WTC11 (cell line): ENCODE measurements around the gene ARHGAP15. TPM values are rescaled to one million over a fixed set of nuclear protein-coding genes. Genes with fewer than 3 reads are reported as not detected.

Experiments used
- ATAC-seq: fragments of 200-7000 bp; cut with Tn5 transposase; 2 replicates; pipeline ENCODE4 v1.10.0; 2021; ENCODE audit warnings: mild to moderate bottlenecking, moderate library complexity
- CTCF ChIA-PET: fragments of 300-600 bp; sonication (Branson Sonifier 250); formaldehyde crosslinking; loops from one replicate; lab custom pipeline; 2021; ENCODE audit warnings: antibody characterized with exemption; lab: Charles Lee
- POLR2A ChIA-PET: fragments of 350-600 bp; sonication (Branson Sonifier 250); formaldehyde crosslinking; loops from one replicate; lab custom pipeline; 2021; ENCODE audit warnings: antibody characterized with exemption; lab: Charles Lee
- DNase-seq: peaks from one replicate; pipeline ENCODE4 v3.0.0; 2021; ENCODE audit warnings: low spot score
- H3K27ac Mint-ChIP-seq: 2 replicates; pipeline ENCODE4 v1.8.0; 2021; ENCODE audit warnings: mixed read lengths
- H3K27me3 Mint-ChIP-seq: 2 replicates; pipeline ENCODE4 v1.8.0; 2021; ENCODE audit warnings: low read depth, mild to moderate bottlenecking, moderate library complexity, mixed read lengths
- H3K36me3 Mint-ChIP-seq: 2 replicates; pipeline ENCODE4 v1.8.0; 2021; ENCODE audit warnings: mixed read lengths
- H3K4me1 Mint-ChIP-seq: 2 replicates; pipeline ENCODE4 v1.8.0; 2022; ENCODE audit warnings: mixed read lengths
- H3K4me3 Mint-ChIP-seq: 2 replicates; pipeline ENCODE4 v1.8.0; 2021; ENCODE audit warnings: mild to moderate bottlenecking, moderate library complexity, mixed read lengths
- H3K9me3 Mint-ChIP-seq: 2 replicates; pipeline ENCODE4 v1.8.0; 2021; ENCODE audit warnings: mixed read lengths
- ATF3 ChIP-seq: sonication (generic); formaldehyde crosslinking; conservative IDR thresholded peaks from 2 replicates; pipeline ENCODE4 v1.8.1; 2022; ENCODE audit warnings: mild to moderate bottlenecking, missing genetic modification reagents
- E2F4 ChIP-seq: sonication (generic); formaldehyde crosslinking; IDR thresholded peaks from 2 replicates; pipeline ENCODE4 v1.8.1; 2022; ENCODE audit warnings: low read depth, mild to moderate bottlenecking, moderate library complexity, missing genetic modification reagents, borderline replicate concordance
- E2F5 ChIP-seq: sonication (generic); formaldehyde crosslinking; IDR thresholded peaks from 2 replicates; pipeline ENCODE4 v1.8.1; 2022; ENCODE audit warnings: mild to moderate bottlenecking, moderate library complexity, missing genetic modification reagents
- EMX1 ChIP-seq: fragments of 250-450 bp; sonication (Bioruptor Pico); IDR thresholded peaks from 2 replicates; pipeline ENCODE4 v1.8.0; 2021; ENCODE audit warnings: mild to moderate bottlenecking
- ETV6 ChIP-seq: sonication (generic); formaldehyde crosslinking; IDR thresholded peaks from 2 replicates; pipeline ENCODE4 v1.8.1; 2022; ENCODE audit warnings: mild to moderate bottlenecking, missing genetic modification reagents
- GABPB1 ChIP-seq: sonication (generic); formaldehyde crosslinking; IDR thresholded peaks from 2 replicates; pipeline ENCODE4 v1.8.1; 2023; ENCODE audit warnings: mild to moderate bottlenecking, missing genetic modification reagents
- GRHL2 ChIP-seq: fragments of 250-450 bp; sonication (Bioruptor Pico); IDR thresholded peaks from 2 replicates; pipeline ENCODE4 v1.8.0; 2022; ENCODE audit warnings: mild to moderate bottlenecking, moderate library complexity; ENCODE audit not compliant: insufficient replicate concordance, severe bottlenecking
- GTF2I ChIP-seq: fragments of 250-450 bp; sonication (Bioruptor Pico); conservative IDR thresholded peaks from 2 replicates; pipeline ENCODE4 v1.4.0; 2021; ENCODE audit warnings: mild to moderate bottlenecking
- HMGA2 ChIP-seq: fragments of 250-450 bp; sonication (Bioruptor Pico); IDR thresholded peaks from 2 replicates; pipeline ENCODE4 v1.4.0; 2021; ENCODE audit warnings: mild to moderate bottlenecking, moderate library complexity
- IRF2 ChIP-seq: sonication (generic); formaldehyde crosslinking; IDR thresholded peaks from 2 replicates; pipeline ENCODE4 v1.8.0; 2022; ENCODE audit warnings: low read depth, missing genetic modification reagents, borderline replicate concordance
- JAZF1 ChIP-seq: fragments of 250-450 bp; sonication (Bioruptor Pico); IDR thresholded peaks from 2 replicates; pipeline ENCODE4 v1.9.0; 2021; ENCODE audit warnings: moderate library complexity, mild to moderate bottlenecking, inconsistent platforms
- MLX ChIP-seq: sonication (generic); formaldehyde crosslinking; IDR thresholded peaks from 2 replicates; pipeline ENCODE4 v1.8.1; 2023; ENCODE audit warnings: mild to moderate bottlenecking, missing genetic modification reagents, moderate library complexity
- MYBL2 ChIP-seq: sonication (generic); formaldehyde crosslinking; IDR thresholded peaks from 2 replicates; pipeline ENCODE4 v1.8.1; 2023; ENCODE audit warnings: mild to moderate bottlenecking, moderate library complexity, missing genetic modification reagents
- NR3C1 ChIP-seq: sonication (generic); formaldehyde crosslinking; conservative IDR thresholded peaks from 2 replicates; pipeline ENCODE4 v1.8.1; 2023; ENCODE audit warnings: low read depth, mild to moderate bottlenecking, missing genetic modification reagents
- RELA ChIP-seq: sonication (generic); formaldehyde crosslinking; IDR thresholded peaks from 2 replicates; pipeline ENCODE4 v1.8.1; 2022; ENCODE audit warnings: missing genetic modification reagents, mild to moderate bottlenecking, borderline replicate concordance
- RORB ChIP-seq: fragments of 250-450 bp; sonication (Bioruptor Pico); IDR thresholded peaks from 2 replicates; pipeline ENCODE4 v1.9.0; 2021; ENCODE audit warnings: mild to moderate bottlenecking
- SMAD4 ChIP-seq: sonication (generic); formaldehyde crosslinking; IDR thresholded peaks from 2 replicates; pipeline ENCODE4 v1.8.0; 2022; ENCODE audit warnings: mild to moderate bottlenecking, missing genetic modification reagents
- SOX15 ChIP-seq: fragments of 250-450 bp; sonication (Bioruptor Pico); IDR thresholded peaks from 2 replicates; pipeline ENCODE4 v1.9.0; 2021; ENCODE audit warnings: mild to moderate bottlenecking
- TCF7 ChIP-seq: sonication (generic); formaldehyde crosslinking; IDR thresholded peaks from 2 replicates; pipeline ENCODE4 v1.8.0; 2022; ENCODE audit warnings: mild to moderate bottlenecking, low read depth, missing genetic modification reagents, moderate library complexity
- TEAD4 ChIP-seq: sonication (generic); formaldehyde crosslinking; IDR thresholded peaks from 2 replicates; pipeline ENCODE4 v1.8.0; 2022; ENCODE audit warnings: mild to moderate bottlenecking, missing genetic modification reagents
- TP53 ChIP-seq: sonication (generic); formaldehyde crosslinking; IDR thresholded peaks from 2 replicates; pipeline ENCODE4 v1.8.1; 2023; ENCODE audit warnings: mild to moderate bottlenecking, missing genetic modification reagents
- ZBTB43 ChIP-seq: sonication (generic); formaldehyde crosslinking; IDR thresholded peaks from 2 replicates; pipeline ENCODE4 v1.8.1; 2023; ENCODE audit warnings: mild to moderate bottlenecking, missing genetic modification reagents
- ZNF121 ChIP-seq: sonication (generic); formaldehyde crosslinking; IDR thresholded peaks from 2 replicates; pipeline ENCODE4 v1.8.0; 2023; ENCODE audit warnings: missing genetic modification reagents
- ZNF138 ChIP-seq: sonication (generic); formaldehyde crosslinking; conservative IDR thresholded peaks from 2 replicates; pipeline ENCODE4 v1.8.1; 2022; ENCODE audit warnings: mild to moderate bottlenecking, moderate library complexity, missing genetic modification reagents
- ZNF263 ChIP-seq: sonication (generic); formaldehyde crosslinking; IDR thresholded peaks from 2 replicates; pipeline ENCODE4 v1.8.1; 2022; ENCODE audit warnings: low read depth, mild to moderate bottlenecking, moderate library complexity, missing genetic modification reagents
- ZNF281 ChIP-seq: sonication (generic); formaldehyde crosslinking; IDR thresholded peaks from 2 replicates; pipeline ENCODE4 v1.8.0; 2023; ENCODE audit warnings: mild to moderate bottlenecking, missing genetic modification reagents
- ZNF423 ChIP-seq: fragments of 250-450 bp; sonication (Bioruptor Pico); IDR thresholded peaks from 2 replicates; pipeline ENCODE4 v2.1.2; 2022; ENCODE audit warnings: mild to moderate bottlenecking, moderate library complexity
- ZSCAN18 ChIP-seq: fragments of 250-450 bp; sonication (Bioruptor Pico); IDR thresholded peaks from 2 replicates; pipeline ENCODE4 v2.1.2; 2022; ENCODE audit warnings: mild to moderate bottlenecking, moderate library complexity
- total RNA-seq: library from RNA; stranded (reverse); gene quantifications from 3 replicates; pipeline ENCODE4 v1.2.3, GENCODE V29; 2021

The ARHGAP15 gene
- total RNA-seq, 1 experiment from 2014 or later, result 0.28 TPM

- H3K4me1 Mint-ChIP-seq, result no peaks in the 10 kb centered on the region
- ATAC-seq, result no peak
- CTCF ChIA-PET, result no interaction called here
- TF ChIP-seq JAZF1 (no peak), NR3C1 (no peak), TP53 (CRISPR knock-in tag) (no peak), EMX1 (no peak), GABPB1 (CRISPR knock-in tag) (no peak), MLX (no peak), TCF7 (CRISPR knock-in tag) (no peak), IRF2 (no peak), SMAD4 (CRISPR knock-in tag) (no peak), SOX15 (CRISPR knock-in tag) (no peak), RELA (CRISPR knock-in tag) (no peak), ZNF138 (CRISPR knock-in tag) (no peak), GTF2I (CRISPR knock-in tag) (no peak), MYBL2 (CRISPR knock-in tag) (no peak), RORB (CRISPR knock-in tag) (no peak), ZNF263 (CRISPR knock-in tag) (no peak), HMGA2 (CRISPR knock-in tag) (no peak), ZNF121 (CRISPR knock-in tag) (no peak), GRHL2 (CRISPR knock-in tag) (no peak)
- H3K36me3 Mint-ChIP-seq, result no peaks in the 10 kb centered on the region
- H3K27me3 Mint-ChIP-seq, result no peaks in the 10 kb centered on the region
- peaks cover 2% of the 10 kb centered on the region; the same call in 1 of the 2 replicates for H3K9me3 Mint-ChIP-seq
- no peak overlapping the region for H3K4me3 Mint-ChIP-seq
- H3K27ac Mint-ChIP-seq, result no peak overlapping the region
- POLR2A ChIA-PET, result no interaction called here
- no peak for DNase-seq
These were observed 42.2 kb upstream of the ARHGAP15 start for GRCh38 chr2:143087033-143087432.

- ATAC-seq, result no peak
These were observed 40.8 kb upstream of the ARHGAP15 start for GRCh38 chr2:143088388-143088787.

More at GRCh38 chr2:143088388-143088787, 40.8 kb upstream of the ARHGAP15 start:
- Mint-ChIP-seq H3K9me3 (no peaks in the 10 kb centered on the region), H3K4me3 (no peak overlapping the region), H3K36me3 (no peaks in the 10 kb centered on the region), H3K27ac (no peak overlapping the region), H3K27me3 (no peaks in the 10 kb centered on the region), H3K4me1 (no peaks in the 10 kb centered on the region)
- DNase-seq, result no peak
- CTCF ChIA-PET, result no interaction called here
- POLR2A ChIA-PET, result no interaction called here
- TF ChIP-seq ZNF281 (no peak), TEAD4 (no peak), ATF3 (no peak), GABPB1 (CRISPR knock-in tag) (no peak), MYBL2 (CRISPR knock-in tag) (no peak), TP53 (CRISPR knock-in tag) (no peak), ZSCAN18 (CRISPR knock-in tag) (no peak), RORB (CRISPR knock-in tag) (no peak), ZNF423 (CRISPR knock-in tag) (no peak), E2F4 (CRISPR knock-in tag) (no peak), ZBTB43 (CRISPR knock-in tag) (no peak), E2F5 (CRISPR knock-in tag) (no peak), ETV6 (CRISPR knock-in tag) (no peak)
